ENCODE measurements around the gene ORC1.
A peak's percentile ranks its signal among the peaks of the same experiment; 100 is the strongest.

ORC1 gene

GRCh38 chr1:52404116-52404974, at the start of gene ORC1, which contains the start of gene PRPF38A:
TSS of gene ORC1 (minus strand) at chr1:52404423. CDS start at chr1:52402223, 2,200 bp downstream.
TSS of gene PRPF38A (plus strand) at chr1:52404602. CDS start at chr1:52404750, 148 bp downstream.
- DNase-seq: peak; percentile 97 to 98

- DNase-seq: no peak
These were observed 40.2 kb upstream of the ORC1 start for GRCh38 chr1:52444463-52444862.

GRCh38 chr1:52439976-52440375, 35.8 kb upstream of the ORC1 start:
- no peak for DNase-seq

GRCh38 chr1:52436817-52437216, 32.6 kb upstream of the ORC1 start:
- no peak for DNase-seq

GRCh38 chr1:52435650-52436049, 31.4 kb upstream of the ORC1 start:
- no peak for DNase-seq

GRCh38 chr1:52435211-52435610, 31.0 kb upstream of the ORC1 start:
- no peak for DNase-seq

GRCh38 chr1:52432807-52433206, 28.6 kb upstream of the ORC1 start:
- no peak for DNase-seq

- DNase-seq: no peak
These were observed 22.9 kb upstream of the ORC1 start for GRCh38 chr1:52427152-52427551.

- no peak for DNase-seq
These were observed 22.1 kb upstream of the ORC1 start for GRCh38 chr1:52426371-52426770.

- no peak for DNase-seq
These were observed 20.6 kb upstream of the ORC1 start for GRCh38 chr1:52424813-52425212.

GRCh38 chr1:52424231-52424636, 20.0 kb upstream of the ORC1 start:
- DNase-seq: peak in 1 of 2 experiments; percentile 1

- DNase-seq: peak; percentile 61 to 63
These were observed 19.5 kb upstream of the ORC1 start for GRCh38 chr1:52423771-52424170.

- DNase-seq: no peak
These were observed 18.8 kb upstream of the ORC1 start for GRCh38 chr1:52423055-52423454.

GRCh38 chr1:52420713-52421112, 16.5 kb upstream of the ORC1 start:
- DNase-seq: no peak

GRCh38 chr1:52416811-52417210, 12.6 kb upstream of the ORC1 start:
- no peak for DNase-seq

GRCh38 chr1:52414942-52415341, 10.7 kb upstream of the ORC1 start:
- no peak for DNase-seq

GRCh38 chr1:52413410-52413989, 9.3 kb upstream of the ORC1 start:
- no peak for DNase-seq

GRCh38 chr1:52404975-52405338, 734 bp upstream of the ORC1 start:
- no peak for DNase-seq

GRCh38 chr1:52403566-52404115, 582 bp downstream of the ORC1 start:
- peak; percentile 28 to 38 for DNase-seq

GRCh38 chr1:52402860-52403240, 1.4 kb downstream of the ORC1 start:
- no peak for DNase-seq

- no peak for DNase-seq
These were observed 4.1 kb downstream of the ORC1 start for GRCh38 chr1:52400131-52400530.

GRCh38 chr1:52399629-52400028, 4.6 kb downstream of the ORC1 start:
- DNase-seq: no peak

GRCh38 chr1:52393174-52393573, 11.0 kb downstream of the ORC1 start:
- no peak for DNase-seq

GRCh38 chr1:52386458-52386857, 17.8 kb downstream of the ORC1 start:
- no peak for DNase-seq
